Measurements from ENCODE around the gene OR2V2.

DNA sequence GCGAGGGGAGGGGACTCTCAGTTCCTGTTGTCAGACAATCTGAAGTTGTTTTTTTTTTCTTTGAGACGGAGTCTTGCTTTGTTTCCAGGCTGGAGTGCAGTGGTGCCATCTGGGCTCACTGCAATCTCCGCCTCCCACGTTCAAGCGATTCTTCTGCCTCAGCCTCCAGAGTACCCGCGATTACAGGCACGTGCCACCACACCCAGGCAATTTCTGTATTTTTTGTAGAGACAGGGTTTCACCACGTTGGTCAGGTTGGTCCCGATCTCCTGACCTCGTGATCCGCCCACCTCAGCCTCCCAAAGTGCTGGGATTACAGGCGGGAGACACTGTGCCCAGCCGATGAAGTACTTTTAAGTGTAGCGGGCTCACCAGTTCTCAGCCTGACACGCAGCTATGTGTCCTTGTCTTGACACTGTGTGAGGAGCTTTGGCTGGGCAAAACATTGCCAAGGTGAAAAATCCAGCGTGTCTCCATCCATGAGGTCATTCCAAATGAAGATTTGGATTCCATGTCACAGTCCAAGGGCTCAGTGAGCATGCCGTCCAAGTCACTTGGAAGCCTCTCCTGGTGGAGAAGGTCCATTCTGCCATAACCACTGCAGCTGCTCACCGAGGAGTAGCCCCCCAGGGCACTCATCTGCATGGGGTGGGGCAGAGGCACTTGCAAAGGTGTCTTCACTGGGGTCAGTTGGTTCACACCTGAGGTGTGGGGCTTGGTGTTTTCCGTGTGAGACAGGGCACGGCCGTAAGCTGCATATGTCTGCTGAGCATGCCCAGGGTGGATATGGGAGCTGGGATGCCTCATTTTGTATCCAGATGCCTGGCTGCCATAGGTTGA, 48.4 kb upstream of the OR2V2 start:
- TF ChIP-seq, protein P1, sequence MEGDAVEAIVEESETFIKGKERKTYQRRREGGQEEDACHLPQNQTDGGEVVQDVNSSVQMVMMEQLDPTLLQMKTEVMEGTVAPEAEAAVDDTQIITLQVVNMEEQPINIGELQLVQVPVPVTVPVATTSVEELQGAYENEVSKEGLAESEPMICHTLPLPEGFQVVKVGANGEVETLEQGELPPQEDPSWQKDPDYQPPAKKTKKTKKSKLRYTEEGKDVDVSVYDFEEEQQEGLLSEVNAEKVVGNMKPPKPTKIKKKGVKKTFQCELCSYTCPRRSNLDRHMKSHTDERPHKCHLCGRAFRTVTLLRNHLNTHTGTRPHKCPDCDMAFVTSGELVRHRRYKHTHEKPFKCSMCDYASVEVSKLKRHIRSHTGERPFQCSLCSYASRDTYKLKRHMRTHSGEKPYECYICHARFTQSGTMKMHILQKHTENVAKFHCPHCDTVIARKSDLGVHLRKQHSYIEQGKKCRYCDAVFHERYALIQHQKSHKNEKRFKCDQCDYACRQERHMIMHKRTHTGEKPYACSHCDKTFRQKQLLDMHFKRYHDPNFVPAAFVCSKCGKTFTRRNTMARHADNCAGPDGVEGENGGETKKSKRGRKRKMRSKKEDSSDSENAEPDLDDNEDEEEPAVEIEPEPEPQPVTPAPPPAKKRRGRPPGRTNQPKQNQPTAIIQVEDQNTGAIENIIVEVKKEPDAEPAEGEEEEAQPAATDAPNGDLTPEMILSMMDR (IDR thresholded peaks at IDR 0.05 in 2 of 3, conservative IDR thresholded peaks at IDR 0.05 in 1 of 3; ENCODE audit: control insufficient read depth in 2 of 3, extremely low read depth in 1 of 3, insufficient read depth in 1 of 3, low read depth in 3 of 3, low read length in 3 of 3) = no peak
- no peak for TF ChIP-seq SMC3 (IDR thresholded peaks at IDR 0.05; ENCODE audit: borderline replicate concordance, low read length)
- no peak for TF ChIP-seq CEBPB (IDR thresholded peaks at IDR 0.05; ENCODE audit: borderline replicate concordance in 1 of 2, low read depth in 2 of 2, low read length in 2 of 2)
- TF ChIP-seq NFYB (IDR thresholded peaks at IDR 0.05; ENCODE audit: insufficient read depth, low read depth, low read length) = no peak
- TF ChIP-seq BCL11A (IDR thresholded peaks at IDR 0.05; ENCODE audit: low read depth, low read length) = no peak
- TF ChIP-seq JUND (IDR thresholded peaks at IDR 0.05; ENCODE audit: low read depth, low read length) = no peak
- no peak for TF ChIP-seq BRCA1 (IDR thresholded peaks at IDR 0.05; ENCODE audit: low read depth, low read length)
- TF ChIP-seq USF2 (IDR thresholded peaks at IDR 0.05; ENCODE audit: borderline replicate concordance, low read depth, low read length) = no peak
- TF ChIP-seq REST (IDR thresholded peaks at IDR 0.05; ENCODE audit: low read depth, low read length) = no peak
- TF ChIP-seq RUNX3 (IDR thresholded peaks at IDR 0.05; ENCODE audit: low read length) = no peak
- no peak for TF ChIP-seq ATF2 (IDR thresholded peaks at IDR 0.05; ENCODE audit: low read length)
- no peak for TF ChIP-seq CHD4 (IDR thresholded peaks at IDR 0.05)
- no peak for TF ChIP-seq SIN3A (IDR thresholded peaks at IDR 0.05; ENCODE audit: low read depth, low read length)
